Retina (tissue), 1 donor: ENCODE data around the gene ATP6V1E1.
"Not testable (repeated sequence)": the region's sequence is repeated elsewhere in the genome, so short reads cannot be mapped to it uniquely, and the experiment has no call there.

Experiments
- DNase-seq: peaks from one replicate; pipeline ENCODE4 v3.0.0-alpha.2; 2016

ATP6V1E1 gene

GRCh38 chr22:17628406-17629172 is at the start of gene ATP6V1E1:
ATP6V1E1 (minus strand) TSS chr22:17628749; CDS start chr22:17628635, 114 bp downstream.
- DNase-seq: peak; percentile 97

- DNase-seq: no peak
Observed at GRCh38 chr22:17675584-17675983, 47.0 kb upstream of the ATP6V1E1 start.

DNA sequence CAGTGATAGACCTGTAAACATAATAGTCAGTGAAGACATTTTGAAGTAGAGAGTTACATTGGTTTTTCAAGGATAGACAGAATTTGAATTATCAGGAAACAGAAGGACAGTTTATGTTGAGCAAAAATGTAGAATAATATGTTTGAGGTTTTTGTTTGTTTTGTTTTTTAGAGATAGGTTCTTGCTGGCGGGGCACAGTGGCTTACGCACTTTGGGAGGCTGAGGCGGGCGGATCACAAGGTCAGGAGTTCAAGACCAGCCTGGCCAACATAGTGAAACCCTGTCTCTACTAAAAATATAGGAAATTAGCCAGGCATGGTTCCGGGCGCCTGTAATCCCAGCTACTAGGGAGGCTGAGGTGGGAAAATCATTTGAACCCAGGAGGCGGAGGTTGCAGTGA is 45.6 kb upstream of the ATP6V1E1 start:
- no peak for DNase-seq

DNA sequence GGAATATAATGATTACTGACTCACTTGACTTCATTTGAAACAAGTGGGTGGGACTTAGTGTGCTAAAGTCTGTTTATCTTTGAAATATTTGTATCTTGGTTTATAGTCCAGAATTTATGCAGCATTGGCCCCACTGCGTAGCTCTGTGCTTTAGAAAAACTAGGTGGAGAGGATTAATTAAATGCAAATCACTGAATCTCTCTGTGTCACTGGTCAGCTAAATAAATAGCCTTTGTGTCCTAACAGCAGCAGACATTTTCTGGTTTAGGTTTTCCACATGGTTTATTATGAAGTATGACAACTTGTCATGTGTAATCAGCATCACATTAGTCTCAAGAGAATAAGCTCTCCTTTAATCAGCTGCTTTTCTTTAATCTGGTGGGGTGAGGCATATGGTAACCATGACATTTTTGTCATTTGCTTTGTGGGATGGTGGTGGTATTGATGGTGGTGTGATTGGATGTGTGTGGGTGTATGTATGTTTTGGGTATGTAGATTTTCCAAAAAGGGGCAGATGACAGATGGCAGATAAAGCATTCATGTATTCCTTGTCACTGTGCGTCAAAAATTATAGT is 44.0 kb upstream of the ATP6V1E1 start:
- peak; percentile 89 for DNase-seq

GRCh38 chr22:17671521-17672092 is 43.1 kb upstream of the ATP6V1E1 start:
- DNase-seq: peak; percentile 70

- DNase-seq: no peak
Observed at GRCh38 chr22:17665854-17666253, 37.3 kb upstream of the ATP6V1E1 start.

DNA sequence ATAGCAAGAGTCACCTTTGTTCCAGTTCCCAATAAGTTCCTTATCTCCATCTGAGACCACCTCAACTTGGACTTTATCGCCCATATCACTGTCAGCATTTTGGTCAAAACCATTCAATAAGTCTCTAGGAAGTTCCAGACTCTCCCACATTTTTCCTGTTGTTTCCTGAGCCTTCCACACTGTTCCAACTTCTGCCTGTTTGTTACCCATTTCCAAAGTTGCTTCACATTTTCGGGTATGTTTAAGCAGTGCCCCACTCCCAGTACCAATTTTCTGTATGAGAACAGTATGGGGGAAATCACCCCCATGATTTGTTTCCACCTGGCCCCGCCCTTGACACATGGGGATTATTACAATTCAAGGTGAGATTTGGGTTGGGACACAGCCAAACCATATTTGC is 36.7 kb upstream of the ATP6V1E1 start:
- no peak for DNase-seq

- no peak for DNase-seq
Observed at GRCh38 chr22:17664414-17665055, 36.0 kb upstream of the ATP6V1E1 start.

DNA sequence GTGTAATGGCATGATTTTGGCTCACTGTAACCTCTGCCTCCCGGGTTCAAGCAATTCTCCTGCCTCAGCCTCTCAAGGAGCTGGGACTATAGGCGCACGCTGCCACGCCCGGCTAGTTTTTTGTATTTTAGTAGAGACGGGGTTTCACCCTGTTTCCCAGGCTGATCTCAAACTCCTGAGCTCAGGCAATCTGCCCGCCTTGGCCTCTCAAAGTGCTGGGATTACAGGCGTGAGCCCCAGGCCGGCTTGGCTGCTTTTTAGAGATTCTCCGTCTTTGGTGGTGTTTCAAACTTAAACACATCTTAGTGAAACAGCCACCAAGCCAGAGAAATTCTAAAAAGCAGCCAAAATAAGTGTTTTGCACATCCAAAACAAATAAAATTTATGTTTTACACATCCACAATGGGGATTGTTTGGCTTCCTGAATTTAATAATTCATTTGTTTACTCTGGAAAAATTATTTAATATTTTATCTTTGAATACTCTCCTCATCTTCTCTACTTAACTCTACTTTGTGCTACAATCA is 28.4 kb upstream of the ATP6V1E1 start:
- no peak for DNase-seq

DNA sequence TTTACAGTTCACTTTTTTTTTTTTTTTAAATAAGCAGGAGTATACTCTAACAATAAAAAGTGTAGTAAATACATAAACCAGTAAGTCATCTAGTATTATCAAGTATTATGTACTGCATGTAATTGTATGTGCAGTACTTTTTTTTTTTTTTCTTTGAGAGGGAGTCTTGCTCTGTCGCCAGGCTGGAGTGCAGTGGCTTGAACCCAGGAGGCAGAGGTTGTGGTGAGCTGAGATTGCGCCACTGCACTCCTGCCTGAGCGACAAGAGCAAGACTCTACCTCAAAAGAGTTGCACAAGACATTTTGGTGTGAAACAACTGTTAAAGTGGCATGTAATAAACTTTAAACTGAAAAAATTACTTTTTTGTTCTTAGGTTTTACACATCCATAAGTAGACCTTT is 26.7 kb upstream of the ATP6V1E1 start:
- DNase-seq: no peak

DNA sequence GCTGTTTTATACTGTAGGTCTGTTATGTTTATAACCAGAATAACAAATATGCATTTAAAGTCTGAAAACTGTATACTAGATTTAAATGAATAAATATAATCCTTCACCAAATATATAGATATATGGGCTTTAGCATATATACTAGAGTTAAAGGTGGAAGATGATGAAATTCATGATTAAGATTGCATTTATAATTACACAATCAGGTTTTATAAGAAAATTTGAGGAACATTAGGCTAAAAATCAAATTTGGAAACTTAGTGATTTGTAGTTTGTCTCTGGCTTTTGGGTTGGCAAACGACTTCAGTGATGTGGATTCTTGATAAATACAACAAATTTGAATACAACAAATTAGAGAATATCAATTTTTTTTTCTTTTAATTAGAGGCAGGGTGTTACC is 20.0 kb upstream of the ATP6V1E1 start:
- no peak for DNase-seq

GRCh38 chr22:17647991-17648390 is 19.4 kb upstream of the ATP6V1E1 start:
- no peak for DNase-seq

DNA sequence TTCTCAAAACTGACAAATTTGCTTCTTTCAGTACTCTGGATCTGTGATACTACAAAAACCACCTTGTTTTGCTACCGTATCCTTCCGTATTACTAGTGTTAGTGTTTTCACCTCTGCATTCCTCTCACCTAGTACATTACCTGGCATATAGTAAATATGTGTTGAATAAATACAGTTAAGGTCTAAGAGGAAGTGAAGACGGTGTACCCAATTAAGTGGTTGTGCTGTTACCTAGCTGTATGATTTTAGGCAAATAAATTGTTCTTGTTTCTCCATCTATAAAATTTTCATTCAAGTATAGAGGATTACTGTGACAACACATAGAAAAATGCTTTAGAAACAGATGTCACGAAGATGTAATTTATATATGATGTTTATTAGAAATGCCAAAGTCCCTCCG is 18.9 kb upstream of the ATP6V1E1 start:
- no peak for DNase-seq

DNA sequence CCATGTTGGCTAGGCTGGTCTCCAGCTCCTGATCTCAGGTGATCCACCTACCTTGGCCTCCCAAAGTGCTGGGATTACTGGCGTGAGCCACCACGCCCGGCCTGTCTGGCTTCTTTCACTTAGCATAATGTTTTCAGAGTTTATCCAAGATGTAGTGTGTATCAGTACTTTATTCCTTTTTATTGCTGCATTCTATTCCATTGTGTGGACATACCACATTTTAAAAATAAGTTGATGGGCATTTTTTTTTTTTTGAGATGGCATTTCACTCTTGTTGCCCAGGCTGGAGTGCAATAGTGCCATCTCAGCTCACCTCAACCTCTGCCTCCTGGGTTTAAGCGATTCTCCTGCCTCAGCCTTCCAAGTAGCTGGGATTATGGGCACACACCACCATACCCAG is 13.8 kb upstream of the ATP6V1E1 start:
- not testable (repeated sequence) for DNase-seq

DNA sequence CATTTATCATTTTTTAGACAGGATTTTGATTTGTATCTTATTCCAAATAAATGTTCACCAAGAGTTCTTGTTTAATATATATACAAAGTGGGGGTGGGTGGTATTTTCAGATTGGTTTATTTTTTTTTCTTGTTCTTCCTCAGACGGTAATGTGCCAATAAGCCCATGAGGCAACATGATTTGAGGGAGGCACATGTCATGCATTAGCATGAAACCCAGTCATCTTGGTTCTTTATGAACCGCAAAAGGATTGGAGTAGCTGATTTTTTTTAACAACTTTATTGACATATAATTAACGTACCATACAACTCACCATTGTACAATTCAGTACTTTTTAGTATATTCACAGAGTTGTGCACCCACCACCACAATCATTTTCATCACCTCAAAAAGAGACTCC is 12.7 kb upstream of the ATP6V1E1 start:
- DNase-seq: no peak

- no peak for DNase-seq
Observed at GRCh38 chr22:17639247-17639741, 10.7 kb upstream of the ATP6V1E1 start.

GRCh38 chr22:17638432-17639246 is 10.1 kb upstream of the ATP6V1E1 start, which contains the start of gene BCL2L13:
BCL2L13 (plus strand) TSS chr22:17638757; CDS start chr22:17655712, 16,955 bp downstream.
- DNase-seq: peak; percentile 97

GRCh38 chr22:17638182-17638431 is 9.6 kb upstream of the ATP6V1E1 start:
- no peak for DNase-seq

DNA sequence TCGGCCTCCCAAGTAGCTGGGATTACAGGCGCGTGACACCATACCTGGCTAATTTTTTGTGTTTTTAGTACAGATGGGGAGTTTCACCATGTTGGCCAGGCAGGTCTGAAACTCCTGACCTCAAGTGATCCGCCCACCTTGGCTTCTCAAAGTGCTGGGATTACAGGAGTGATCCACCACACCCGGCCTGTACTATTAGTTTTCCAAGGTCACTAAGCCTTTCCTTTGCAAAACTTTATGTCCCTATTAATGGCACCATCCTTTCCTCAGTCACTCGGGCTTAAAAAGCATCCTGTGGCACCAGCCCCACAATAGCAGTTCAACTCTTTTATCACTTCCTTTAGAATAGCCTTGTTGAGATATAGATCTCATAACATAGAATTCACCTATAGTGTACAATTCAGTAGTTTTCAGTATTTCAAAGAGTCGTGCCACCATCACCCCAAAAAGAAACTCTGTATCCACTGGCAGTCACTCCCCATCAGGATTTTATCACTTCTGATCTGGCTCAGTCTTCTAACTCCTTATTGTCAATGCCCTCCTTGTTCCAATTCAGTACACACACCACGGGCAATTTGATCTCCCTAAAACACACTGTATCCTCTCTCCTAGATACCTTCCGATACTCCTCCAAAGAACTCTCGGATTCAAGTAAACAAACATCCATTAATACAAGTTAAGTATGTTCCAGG is 9.1 kb upstream of the ATP6V1E1 start:
- no peak for DNase-seq

DNA sequence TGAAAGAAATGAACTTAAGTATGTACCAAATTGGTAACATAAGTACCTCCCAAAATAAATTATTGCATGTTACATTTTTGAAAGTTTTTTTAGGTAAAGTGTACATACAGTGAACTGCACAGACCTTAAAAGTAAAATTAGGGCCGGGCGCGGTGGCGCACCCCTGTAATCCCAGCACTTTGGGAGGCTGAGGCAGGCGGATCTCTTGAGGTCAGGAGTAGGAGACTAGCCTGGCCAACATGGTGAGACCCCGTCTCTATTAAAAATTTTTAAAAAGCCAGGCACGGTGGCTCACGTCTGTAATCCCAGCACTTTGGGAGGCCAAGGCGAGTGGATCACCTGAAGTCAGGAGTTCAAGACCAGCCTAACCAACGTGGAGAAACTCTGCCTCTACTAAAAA is 8.3 kb upstream of the ATP6V1E1 start:
- not testable (repeated sequence) for DNase-seq

DNA sequence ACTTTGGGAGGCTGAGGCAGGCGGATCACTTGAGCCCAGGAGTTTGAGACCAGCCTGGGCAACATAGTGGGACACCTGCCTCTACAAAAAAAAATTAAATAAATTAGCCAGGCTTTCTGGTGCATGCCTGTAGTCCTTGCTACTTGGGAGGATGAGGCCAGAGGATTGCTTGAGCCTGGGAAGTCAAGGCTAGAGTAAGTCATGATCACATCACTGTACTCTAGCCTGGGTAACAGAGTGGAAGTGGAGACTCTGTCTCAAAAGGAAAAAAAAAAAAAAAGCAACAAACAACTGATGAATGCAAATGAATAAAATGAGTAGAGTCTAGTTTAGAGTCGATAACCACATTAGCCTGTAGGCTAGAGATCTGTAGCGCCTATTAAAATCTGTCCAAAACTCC is 6.1 kb upstream of the ATP6V1E1 start:
- DNase-seq: no peak

- no peak for DNase-seq
Observed at GRCh38 chr22:17633998-17634323, 5.4 kb upstream of the ATP6V1E1 start.
